Heart left ventricle (tissue), 13 donors: Measurements from ENCODE around the gene ASCL4.

Source experiments
- CTCF ChIP-seq, 12 donors: fragments of 200-600 bp; sonication (generic) in 4 of 12; IDR thresholded peaks; one replicate each; pipeline versions ENCODE4 v1.5.0 to v1.8.0; 2018 to 2022; ENCODE audit warnings: antibody characterized with exemption in 12 of 12, mild to moderate bottlenecking in 5 of 12
- POLR2A ChIP-seq, 2 donors: fragments of 450-650 bp; IDR thresholded peaks; one replicate each; pipeline ENCODE4 v1.6.1; 2017; ENCODE audit warnings: antibody characterized with exemption in 2 of 2, mild to moderate bottlenecking in 2 of 2, moderate library complexity in 2 of 2
- donor health status: ischemic (EF 13 %, LVEDD 7.1; RV severe dilation, severe dysfunction).
- donor health status: DM: no; HTN: yes; CAD: no.
- donor health status: DM: no; HTN: no; CAD: no.
- donor health status: ischemic (EF 25% LVEDD 6.9; RV normal size, moderate dysfunction).
- donor health status: ischemic (EF 25% LVEDD 5.7; RV mildly dilated, moderate dysfunction).
- donor health status: ischemic (EF 35%, LVEDD 5.7; RV mildly dilated, moderate dysfunction).
- donor health status: nonischemic (EF 11% LVEDD 7.7; RV severe dilation, severe dysfunction).
- donor health status: DM: yes; HTN: yes; CAD: no.
- donor health status: PGD.
- donor health status: ischemic (EF 29% LVEDD 5.4; RV normal size, mild dysfunction).
- donor health status: nonischemic (EF 23%, LVEDD 6.1; RV moderate dilation, normal function).

- TF ChIP-seq CTCF (IDR thresholded peaks at IDR 0.05) (no peak), POLR2A (IDR thresholded peaks at IDR 0.05) (no peak)
Measured at GRCh38 chr12:107759410-107759809, 15.1 kb upstream of the ASCL4 start.
